HL-60/S4 treated with retinoic acid at 250 ng/mL for 4 days and 3 days (cell line): ENCODE results near the gene PTPRH.

Source experiments
- in situ Hi-C: fragments of 300-500 bp; cut with MboI; formaldehyde crosslinking; loops from 2 replicates; pipeline ENCODE4 v1.7.0; 2022; ENCODE audit warnings: low sequenced_read_pairs

PTPRH gene

DNA sequence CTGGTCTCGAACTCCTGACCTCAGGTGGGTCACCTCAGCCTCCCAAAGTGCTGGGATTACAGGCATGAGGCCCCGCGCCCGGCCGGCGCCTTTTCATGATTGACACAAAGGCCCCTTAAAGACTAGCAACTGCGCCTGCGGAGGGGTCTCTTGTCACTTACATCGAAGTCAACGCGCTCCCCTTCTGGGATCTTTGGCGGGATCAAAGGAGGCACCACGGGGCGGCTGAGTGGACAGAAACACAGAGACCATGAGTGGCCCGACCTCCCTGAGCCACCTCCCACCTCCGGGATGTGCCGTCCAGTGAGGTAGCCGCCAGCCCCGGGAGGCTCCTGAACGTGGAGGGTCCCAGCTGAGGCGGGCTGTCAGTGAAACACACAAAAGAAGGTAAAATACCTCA, 67.6 kb downstream of the PTPRH start:
- in situ Hi-C loops = no loop called here

DNA sequence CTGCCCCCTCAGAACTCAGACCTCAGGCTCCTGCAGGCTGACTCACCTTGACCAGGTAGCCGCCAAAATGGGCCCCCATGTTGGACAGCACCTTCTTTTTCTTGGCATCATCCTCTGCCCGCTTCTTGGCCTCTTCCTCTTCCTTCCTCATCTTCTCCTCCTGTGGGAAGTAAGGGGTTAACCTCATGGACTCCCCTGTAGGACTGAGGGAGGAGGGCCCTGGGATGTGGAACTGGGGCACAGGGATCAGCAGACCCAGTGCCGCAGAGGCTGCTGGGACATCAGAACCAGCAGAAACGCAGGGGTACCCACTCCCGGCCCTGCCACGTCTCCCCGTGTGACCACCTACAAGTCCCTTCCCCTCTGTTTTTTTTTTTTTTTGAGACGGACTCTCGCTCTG, 71.4 kb downstream of the PTPRH start:
- in situ Hi-C loops = no loop called here

DNA sequence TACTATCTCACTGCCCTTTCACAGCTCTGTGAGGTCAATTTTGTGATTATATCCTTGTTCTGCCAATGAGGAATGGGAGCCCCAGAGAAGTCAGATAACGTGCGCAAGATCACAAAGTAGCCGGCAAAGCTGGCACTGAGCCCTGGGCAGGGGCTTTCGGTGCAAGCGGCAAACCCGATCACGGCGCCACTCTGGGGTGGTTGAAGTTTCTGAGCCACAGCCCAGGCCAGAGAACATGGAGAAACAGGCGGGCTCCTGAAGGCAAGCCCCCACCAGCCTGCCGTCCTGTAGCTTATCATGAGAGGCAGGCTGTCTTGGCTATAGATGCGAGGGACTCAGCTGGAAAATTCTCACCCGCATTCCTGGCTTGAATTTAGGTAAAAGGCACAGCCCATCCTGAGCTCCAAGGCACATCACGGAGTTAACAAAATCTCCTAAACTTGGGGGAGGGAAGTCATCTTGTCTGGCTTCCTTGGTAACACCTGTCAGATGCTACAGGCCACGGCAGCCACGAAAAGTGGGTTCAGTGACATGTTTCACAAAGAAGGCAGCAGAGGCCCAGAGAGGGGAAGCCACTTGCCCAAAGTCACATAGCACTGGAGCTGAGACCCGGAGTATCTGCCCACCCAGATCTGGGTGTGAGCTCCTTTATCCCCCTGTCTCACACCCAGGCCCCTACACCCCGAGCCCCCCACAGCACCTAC, 72.8 kb downstream of the PTPRH start:
- in situ Hi-C loops = no loop called here

DNA sequence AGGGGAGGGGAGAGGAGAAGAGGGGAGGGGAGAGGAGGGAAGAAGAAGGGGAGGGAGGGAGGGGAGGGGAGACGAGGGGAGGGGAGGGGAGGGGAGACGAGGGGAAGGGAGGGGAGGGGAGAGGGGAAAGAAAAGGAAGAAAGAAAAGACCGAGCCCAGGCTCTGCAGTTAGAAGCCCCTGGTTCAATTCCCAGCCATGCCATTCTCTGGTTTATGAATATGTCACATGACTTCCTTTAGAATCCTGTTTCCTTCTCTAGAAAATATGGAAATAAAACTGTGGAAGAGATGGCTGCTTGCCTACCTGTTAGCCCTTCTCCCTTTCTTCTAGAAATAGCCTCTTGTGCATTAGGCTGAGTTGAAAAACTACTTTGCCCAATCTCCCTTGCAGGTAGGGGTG, 74.6 kb downstream of the PTPRH start:
- in situ Hi-C loops = no loop called here

DNA sequence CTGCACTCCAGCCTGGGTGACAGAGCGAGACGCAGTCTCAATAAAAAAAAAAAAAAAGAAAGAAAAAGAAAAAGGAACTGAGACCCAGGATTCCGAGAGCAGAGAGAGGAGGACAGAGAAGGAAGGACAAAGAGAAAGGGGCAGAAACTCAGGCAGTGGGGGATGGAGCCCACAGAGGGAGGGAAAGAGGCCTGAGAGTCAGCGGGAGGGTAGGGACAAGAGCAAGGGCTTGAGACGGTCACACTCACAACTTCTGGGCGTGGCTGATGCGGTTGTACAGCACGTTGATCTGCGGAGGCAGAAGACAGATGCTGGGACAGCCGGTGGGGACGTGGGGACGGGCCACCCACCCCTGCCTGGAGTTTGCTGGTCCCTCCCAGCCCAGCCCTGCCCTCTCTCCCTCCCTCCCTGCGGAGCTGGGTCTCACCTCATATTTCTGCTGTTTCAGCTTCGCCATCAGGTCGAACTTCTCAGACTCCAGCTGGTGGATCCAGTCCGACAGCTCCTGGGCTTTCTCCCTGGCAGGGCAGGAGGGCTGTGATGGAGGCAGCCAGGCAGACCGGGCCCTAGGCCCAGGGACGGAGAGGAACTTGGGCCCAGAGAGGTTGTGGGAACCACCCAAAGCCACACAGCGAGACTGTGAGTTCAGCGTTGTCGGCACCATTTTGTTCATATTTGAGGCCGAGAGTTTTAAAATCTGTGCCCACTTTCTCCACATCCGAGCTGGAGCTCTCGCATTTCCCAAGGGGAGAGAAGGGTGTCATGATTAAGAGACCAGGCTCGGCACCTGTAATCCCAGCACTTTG, 75.5 kb downstream of the PTPRH start:
- in situ Hi-C loops = no loop called here

DNA sequence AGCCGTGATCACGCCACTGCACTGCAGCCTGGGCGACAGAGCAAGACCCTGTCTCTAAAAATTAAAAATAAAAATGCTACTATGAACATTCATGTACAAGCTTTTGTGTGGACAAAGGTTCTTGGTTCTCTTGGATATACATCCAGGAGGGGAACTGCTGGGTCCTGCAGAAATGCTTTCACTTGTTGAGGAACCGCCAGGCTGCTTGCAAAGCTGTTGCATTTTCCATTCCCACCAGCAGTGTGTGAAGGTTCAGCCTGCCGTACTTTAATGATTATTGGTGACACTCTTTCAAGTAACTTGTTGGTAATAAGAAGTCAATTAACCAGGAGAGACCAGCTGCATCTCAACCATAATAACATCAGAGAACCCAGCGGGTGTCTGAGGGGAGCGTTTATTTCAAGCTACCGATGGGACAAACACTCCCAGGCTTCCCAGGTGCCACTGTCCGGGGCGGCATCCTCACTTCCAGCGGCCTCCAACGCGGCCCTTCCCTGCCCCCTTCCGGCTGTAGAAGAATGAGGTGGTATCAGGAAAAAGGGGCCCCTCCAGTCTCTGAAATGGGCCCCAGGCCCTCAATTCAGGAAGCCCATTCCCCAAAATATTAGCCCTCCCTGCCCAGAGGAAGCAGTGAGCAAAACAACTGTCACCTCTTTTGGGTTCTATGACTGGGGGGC, 76.7 kb downstream of the PTPRH start:
- in situ Hi-C loops = no loop called here

DNA sequence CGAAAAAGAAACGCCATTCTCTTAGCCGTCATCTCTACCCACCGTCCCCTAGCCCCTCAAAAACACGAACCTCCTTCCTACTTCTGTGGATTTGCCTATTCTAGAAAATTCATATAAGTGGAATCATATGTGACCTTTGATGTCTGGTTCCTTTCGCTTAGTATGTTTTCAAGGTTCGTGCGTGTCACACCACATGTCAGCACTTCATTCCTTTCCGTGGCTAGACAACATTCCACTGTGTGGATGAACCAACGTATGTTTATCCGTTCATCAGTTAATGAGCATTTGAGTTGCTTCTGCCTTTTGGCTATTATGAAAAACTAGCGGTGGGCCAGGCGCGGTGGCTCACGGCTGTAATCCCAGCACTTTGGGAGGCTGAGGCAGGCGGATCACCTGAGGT, 77.9 kb downstream of the PTPRH start:
- in situ Hi-C loops = no loop called here
